Activated T-cell treated with anti-CD3 and anti-CD28 coated beads, Interleukin-2, amount 50 U/mL, for 4 hours (primary cell): ENCODE measurements around the gene SPCS1. TPM values are rescaled to one million over a fixed set of nuclear protein-coding genes. Genes with fewer than 3 reads are reported as not detected.
A peak's percentile ranks its signal among the peaks of the same experiment; 100 is the strongest.
"Not testable (repeated sequence)": the region's sequence is repeated elsewhere in the genome, so short reads cannot be mapped to it uniquely, and the experiment has no call there.

Experiments used
- ATAC-seq, 2 donors: fragments of 200-7000 bp; cut with Tn5 transposase; one replicate each; pipeline ENCODE4 v1.10.0; 2021
- DNase-seq: peaks from one replicate; pipeline ENCODE4 v3.0.0-alpha.2; 2020
- H3K27me3 Mint-ChIP-seq: one replicate; pipeline ENCODE4 v1.8.0; 2021; ENCODE audit warnings: low read depth, mixed read lengths
- H3K36me3 Mint-ChIP-seq: one replicate; pipeline ENCODE4 v1.8.0; 2022; ENCODE audit warnings: mixed read lengths; ENCODE audit not compliant: insufficient read depth
- H3K4me1 Mint-ChIP-seq: one replicate; pipeline ENCODE4 v1.8.0; 2021; ENCODE audit warnings: low read depth, mixed read lengths
- H3K4me3 Mint-ChIP-seq: one replicate; pipeline ENCODE4 v1.8.0; 2021; ENCODE audit warnings: mild to moderate bottlenecking, moderate library complexity, mixed read lengths
- H3K9me3 Mint-ChIP-seq: one replicate; pipeline ENCODE4 v1.8.0; 2021; ENCODE audit warnings: mixed read lengths
- total RNA-seq, 3 donors: library from RNA; stranded (reverse); gene quantifications; one replicate each; pipeline ENCODE4 v1.2.1, GENCODE V29; 2021

The SPCS1 gene
- total RNA-seq, 3 donors from 2014 or later = 150 to 171 (median 151) TPM

GRCh38 chr3:52707585-52707984 is 1.7 kb downstream of the SPCS1 start:
- H3K36me3 Mint-ChIP-seq = peaks cover 8% of the 10 kb centered on the region
- H3K4me1 Mint-ChIP-seq = peaks cover 32% of the 10 kb centered on the region
- H3K9me3 Mint-ChIP-seq = no peaks in the 10 kb centered on the region
- no peak for ATAC-seq
- peak overlapping the region; percentile 97 for H3K4me3 Mint-ChIP-seq
- H3K27me3 Mint-ChIP-seq = no peaks in the 10 kb centered on the region
- DNase-seq = no peak

GRCh38 chr3:52710512-52710911 is 4.6 kb downstream of the SPCS1 start:
- Mint-ChIP-seq H3K4me3 (no peak overlapping the region), H3K4me1 (peaks cover 18% of the 10 kb centered on the region), H3K27me3 (no peaks in the 10 kb centered on the region), H3K9me3 (no peaks in the 10 kb centered on the region), H3K36me3 (peaks cover 8% of the 10 kb centered on the region)
- DNase-seq (no peak), ATAC-seq (no peak)

- ATAC-seq (no peak), DNase-seq (no peak)
- Mint-ChIP-seq H3K27me3 (no peaks in the 10 kb centered on the region), H3K36me3 (peaks cover 8% of the 10 kb centered on the region), H3K9me3 (no peaks in the 10 kb centered on the region), H3K4me3 (no peak overlapping the region), H3K4me1 (peaks cover 8% of the 10 kb centered on the region)
Measured at GRCh38 chr3:52712291-52713212, 6.6 kb downstream of the SPCS1 start.

- no peaks in the 10 kb centered on the region for H3K27me3 Mint-ChIP-seq
- H3K4me1 Mint-ChIP-seq = peaks cover under 1% of the 10 kb centered on the region
- no peak for ATAC-seq
- peaks cover under 1% of the 10 kb centered on the region for H3K9me3 Mint-ChIP-seq
- no peak overlapping the region for H3K4me3 Mint-ChIP-seq
- no peak for DNase-seq
- peaks cover 9% of the 10 kb centered on the region for H3K36me3 Mint-ChIP-seq
Measured at GRCh38 chr3:52714335-52715302, 8.7 kb downstream of the SPCS1 start.

- Mint-ChIP-seq H3K4me3 (no peak overlapping the region), H3K9me3 (peaks cover 3% of the 10 kb centered on the region), H3K27me3 (no peaks in the 10 kb centered on the region), H3K4me1 (peaks cover 10% of the 10 kb centered on the region), H3K36me3 (peaks cover 11% of the 10 kb centered on the region)
- ATAC-seq (no peak), DNase-seq (no peak)
Measured at GRCh38 chr3:52715714-52716305, 9.9 kb downstream of the SPCS1 start.

GRCh38 chr3:52719618-52720017 is 13.7 kb downstream of the SPCS1 start:
- DNase-seq = no peak
- H3K27me3 Mint-ChIP-seq = no peaks in the 10 kb centered on the region
- no peak for ATAC-seq
- H3K4me3 Mint-ChIP-seq = no peak overlapping the region
- H3K4me1 Mint-ChIP-seq = peaks cover 25% of the 10 kb centered on the region
- peaks cover 9% of the 10 kb centered on the region for H3K36me3 Mint-ChIP-seq
- peaks cover 3% of the 10 kb centered on the region for H3K9me3 Mint-ChIP-seq

GRCh38 chr3:52721002-52721729 is 15.3 kb downstream of the SPCS1 start:
- no peaks in the 10 kb centered on the region for H3K27me3 Mint-ChIP-seq
- peaks cover 10% of the 10 kb centered on the region for H3K36me3 Mint-ChIP-seq
- peaks cover 3% of the 10 kb centered on the region for H3K9me3 Mint-ChIP-seq
- ATAC-seq = peak; percentile 53 to 61
- DNase-seq = no peak
- H3K4me3 Mint-ChIP-seq = no peak overlapping the region
- H3K4me1 Mint-ChIP-seq = peaks cover 25% of the 10 kb centered on the region

- peaks cover 25% of the 10 kb centered on the region for H3K4me1 Mint-ChIP-seq
- H3K36me3 Mint-ChIP-seq = peaks cover 10% of the 10 kb centered on the region
- H3K27me3 Mint-ChIP-seq = no peaks in the 10 kb centered on the region
- DNase-seq (no peak), ATAC-seq (peak in 1 of 2 donors; percentile 27)
- peaks cover 3% of the 10 kb centered on the region for H3K9me3 Mint-ChIP-seq
- H3K4me3 Mint-ChIP-seq = no peak overlapping the region
Measured at GRCh38 chr3:52721730-52722008, 15.8 kb downstream of the SPCS1 start.

- Mint-ChIP-seq H3K27me3 (no peaks in the 10 kb centered on the region), H3K4me3 (peak overlapping the region; percentile 16), H3K4me1 (peaks cover 25% of the 10 kb centered on the region), H3K36me3 (peaks cover 10% of the 10 kb centered on the region), H3K9me3 (peaks cover 3% of the 10 kb centered on the region)
- DNase-seq (no peak), ATAC-seq (no peak)
Measured at GRCh38 chr3:52722491-52722890, 16.6 kb downstream of the SPCS1 start.

- peaks cover 25% of the 10 kb centered on the region for H3K4me1 Mint-ChIP-seq
- ATAC-seq = no peak
- H3K4me3 Mint-ChIP-seq = no peak overlapping the region
- H3K27me3 Mint-ChIP-seq = no peaks in the 10 kb centered on the region
- H3K9me3 Mint-ChIP-seq = peaks cover 3% of the 10 kb centered on the region
- H3K36me3 Mint-ChIP-seq = peaks cover 16% of the 10 kb centered on the region
- no peak for DNase-seq
Measured at GRCh38 chr3:52723935-52724334, 18.0 kb downstream of the SPCS1 start.

GRCh38 chr3:52724511-52724910 is 18.6 kb downstream of the SPCS1 start:
- peaks cover 17% of the 10 kb centered on the region for H3K36me3 Mint-ChIP-seq
- DNase-seq (no peak), ATAC-seq (no peak)
- peaks cover 25% of the 10 kb centered on the region for H3K4me1 Mint-ChIP-seq
- H3K27me3 Mint-ChIP-seq = no peaks in the 10 kb centered on the region
- H3K4me3 Mint-ChIP-seq = no peak overlapping the region
- peaks cover 3% of the 10 kb centered on the region for H3K9me3 Mint-ChIP-seq

GRCh38 chr3:52728753-52729152 is 22.8 kb downstream of the SPCS1 start:
- not testable (repeated sequence) for H3K27me3 Mint-ChIP-seq, H3K4me3 Mint-ChIP-seq, H3K4me1 Mint-ChIP-seq, DNase-seq, ATAC-seq
- Mint-ChIP-seq H3K9me3 (peaks cover 11% of the 10 kb centered on the region), H3K36me3 (peaks cover 47% of the 10 kb centered on the region)

GRCh38 chr3:52730681-52731080 is 24.8 kb downstream of the SPCS1 start:
- Mint-ChIP-seq H3K36me3 (peaks cover 53% of the 10 kb centered on the region), H3K4me1 (peaks cover 8% of the 10 kb centered on the region), H3K4me3 (no peak overlapping the region), H3K27me3 (no peaks in the 10 kb centered on the region), H3K9me3 (peaks cover 11% of the 10 kb centered on the region)
- no peak for DNase-seq
- no peak for ATAC-seq

- no peaks in the 10 kb centered on the region for H3K27me3 Mint-ChIP-seq
- ATAC-seq (peak in 1 of 2 donors; percentile 28), DNase-seq (no peak)
- peaks cover 8% of the 10 kb centered on the region for H3K4me1 Mint-ChIP-seq
- no peak overlapping the region for H3K4me3 Mint-ChIP-seq
- H3K9me3 Mint-ChIP-seq = peaks cover 11% of the 10 kb centered on the region
- H3K36me3 Mint-ChIP-seq = peaks cover 54% of the 10 kb centered on the region
Measured at GRCh38 chr3:52731590-52731989, 25.7 kb downstream of the SPCS1 start.
